Left lung (tissue), 10 donors: ENCODE results near the gene TRIM8. TPM values are rescaled to one million over a fixed set of nuclear protein-coding genes. Genes with fewer than 3 reads are reported as not detected.

ENCODE experiments used
- ATAC-seq: fragments of 200-7000 bp; cut with Tn5 transposase; one replicate; pipeline ENCODE4 v1.9.1; 2020; ENCODE audit warnings: moderate library complexity
- DNase-seq, 4 donors: peaks; one replicate each; pipeline ENCODE4 v3.0.0-alpha.2; 2013 to 2020
- H3K27ac ChIP-seq, 2 donors: fragments of 200-600 bp; sonication (generic) in 1 of 2; one replicate each; pipeline versions ENCODE4 v1.5.0 to v1.8.0; 2020 to 2021
- H3K27me3 ChIP-seq, 2 donors: fragments of 200-600 bp; sonication (generic) in 1 of 2; one replicate each; pipeline versions ENCODE4 v1.5.0 to v1.8.0; 2020 to 2021
- H3K36me3 ChIP-seq, 2 donors: fragments of 200-600 bp; sonication (generic) in 1 of 2; one replicate each; pipeline versions ENCODE4 v1.5.0 to v1.8.0; 2020 to 2021
- H3K4me1 ChIP-seq, 2 donors: fragments of 200-600 bp; one replicate each; pipeline ENCODE4 v1.8.0; 2021
- H3K4me3 ChIP-seq, 2 donors: fragments of 200-600 bp; sonication (generic) in 1 of 2; one replicate each; pipeline versions ENCODE4 v1.5.0 to v1.8.0; 2020 to 2021; ENCODE audit warnings: mild to moderate bottlenecking in 1 of 2
- H3K9me3 ChIP-seq, 2 donors: fragments of 200-600 bp; sonication (generic) in 1 of 2; one replicate each; pipeline versions ENCODE4 v1.5.0 to v1.8.0; 2020 to 2021
- intact Hi-C, 2 donors: fragments of 100-400 bp; cut with DNase I; formaldehyde crosslinking; loops; one replicate each; pipeline versions ENCODE4 v1.11.2 to v1.14.2; 2022
- polyA plus RNA-seq, 6 donors: library from polyadenylated mRNA; unstranded; fragments of 120-200 nt; gene quantifications; one replicate each; pipeline ENCODE4 v1.2.1, GENCODE V29; 2013; ENCODE audit not compliant: insufficient read length in 6 of 6
- total RNA-seq, 2 donors: library from RNA; stranded (reverse); fragmentation: NEBNext Ultra II Directional; extraction: Animal tissue kit (Norgen Biotek cat#: 25700); gene quantifications; one replicate each; pipeline ENCODE4 v1.2.1, GENCODE V29; 2021
- TF ChIP-seq, protein P1 (sequence below), 2 donors: fragments of 200-600 bp; sonication (generic) in 1 of 2; IDR thresholded peaks; one replicate each; pipeline versions ENCODE4 v1.5.0 to v1.8.0; 2021; ENCODE audit warnings: antibody characterized with exemption in 2 of 2
- donor health status: DM: no; HTN: yes; CAD: no.
- donor health status: DM: no; HTN: no; CAD: no.

TRIM8 gene
- total and polyA plus RNA-seq, 8 donors, result 88.9 to 180 (median 112) TPM

- no peaks in the 10 kb centered on the region for H3K9me3 ChIP-seq
- H3K4me1 ChIP-seq, result peaks cover 34 to 63% of the 10 kb centered on the region in 2 donors
- peaks cover 0 to 37% of the 10 kb centered on the region in 2 donors for H3K36me3 ChIP-seq
Measured at GRCh38 chr10:102617041-102617440, 27.2 kb upstream of the TRIM8 start.

DNA sequence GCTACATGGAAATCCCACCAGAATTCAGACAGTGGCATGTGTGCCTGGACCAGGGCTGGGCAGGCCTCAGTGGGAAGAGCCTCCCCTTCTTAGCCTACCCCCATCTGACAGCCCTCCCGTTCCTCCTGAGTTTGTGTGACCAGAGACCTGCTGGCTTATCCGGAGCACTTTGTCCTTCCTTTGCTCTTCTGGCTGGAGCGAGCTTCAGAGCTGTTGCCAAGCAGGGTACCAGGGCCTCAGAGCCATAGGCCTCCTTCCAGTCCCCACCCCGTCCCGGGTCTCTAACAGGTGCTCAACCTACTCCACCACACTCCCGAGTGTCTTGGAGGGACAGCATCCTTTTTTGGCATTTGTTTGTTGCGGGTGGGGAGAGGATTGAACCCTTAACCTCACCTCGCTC, 26.5 kb upstream of the TRIM8 start:
- H3K27me3 ChIP-seq, result no peaks in the 10 kb centered on the region
- DNase-seq (peak in 1 of 4 donors; percentile 17), ATAC-seq (no peak)
- H3K27ac ChIP-seq, result no peak overlapping the region
- no peaks in the 10 kb centered on the region for H3K9me3 ChIP-seq
- peaks cover 0 to 37% of the 10 kb centered on the region in 2 donors for H3K36me3 ChIP-seq
- intact Hi-C loops, result no loop called here
- no peak overlapping the region for H3K4me3 ChIP-seq
- H3K4me1 ChIP-seq, result peaks cover 27 to 65% of the 10 kb centered on the region in 2 donors
- TF ChIP-seq, protein P1, sequence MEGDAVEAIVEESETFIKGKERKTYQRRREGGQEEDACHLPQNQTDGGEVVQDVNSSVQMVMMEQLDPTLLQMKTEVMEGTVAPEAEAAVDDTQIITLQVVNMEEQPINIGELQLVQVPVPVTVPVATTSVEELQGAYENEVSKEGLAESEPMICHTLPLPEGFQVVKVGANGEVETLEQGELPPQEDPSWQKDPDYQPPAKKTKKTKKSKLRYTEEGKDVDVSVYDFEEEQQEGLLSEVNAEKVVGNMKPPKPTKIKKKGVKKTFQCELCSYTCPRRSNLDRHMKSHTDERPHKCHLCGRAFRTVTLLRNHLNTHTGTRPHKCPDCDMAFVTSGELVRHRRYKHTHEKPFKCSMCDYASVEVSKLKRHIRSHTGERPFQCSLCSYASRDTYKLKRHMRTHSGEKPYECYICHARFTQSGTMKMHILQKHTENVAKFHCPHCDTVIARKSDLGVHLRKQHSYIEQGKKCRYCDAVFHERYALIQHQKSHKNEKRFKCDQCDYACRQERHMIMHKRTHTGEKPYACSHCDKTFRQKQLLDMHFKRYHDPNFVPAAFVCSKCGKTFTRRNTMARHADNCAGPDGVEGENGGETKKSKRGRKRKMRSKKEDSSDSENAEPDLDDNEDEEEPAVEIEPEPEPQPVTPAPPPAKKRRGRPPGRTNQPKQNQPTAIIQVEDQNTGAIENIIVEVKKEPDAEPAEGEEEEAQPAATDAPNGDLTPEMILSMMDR (IDR thresholded peaks at IDR 0.05), result no peak

More at GRCh38 chr10:102617041-102617440, 27.2 kb upstream of the TRIM8 start:
- DNase-seq, result peak in 1 of 4 donors; percentile 29
- Histone ChIP-seq H3K27me3 (no peaks in the 10 kb centered on the region), H3K27ac (no peak overlapping the region), H3K4me3 (no peak overlapping the region)
- TF ChIP-seq, protein P1 (IDR thresholded peaks at IDR 0.05), result no peak
- no peak for ATAC-seq
- intact Hi-C loops, result no loop called here

GRCh38 chr10:102619281-102619981, 24.8 kb upstream of the TRIM8 start:
- no peak for ATAC-seq
- peaks cover 26 to 51% of the 10 kb centered on the region in 2 donors for H3K4me1 ChIP-seq
- no peaks in the 10 kb centered on the region for H3K9me3 ChIP-seq
- no peak overlapping the region for H3K4me3 ChIP-seq
- intact Hi-C loops, result no loop called here
- TF ChIP-seq, protein P1 (IDR thresholded peaks at IDR 0.05), result no peak
- H3K36me3 ChIP-seq, result peaks cover 0 to 37% of the 10 kb centered on the region in 2 donors
- peak overlapping the region; percentile 59 to 64 for H3K27ac ChIP-seq
- DNase-seq, result peak in 2 of 4 donors; percentile 25 to 65
- no peaks in the 10 kb centered on the region for H3K27me3 ChIP-seq

DNA sequence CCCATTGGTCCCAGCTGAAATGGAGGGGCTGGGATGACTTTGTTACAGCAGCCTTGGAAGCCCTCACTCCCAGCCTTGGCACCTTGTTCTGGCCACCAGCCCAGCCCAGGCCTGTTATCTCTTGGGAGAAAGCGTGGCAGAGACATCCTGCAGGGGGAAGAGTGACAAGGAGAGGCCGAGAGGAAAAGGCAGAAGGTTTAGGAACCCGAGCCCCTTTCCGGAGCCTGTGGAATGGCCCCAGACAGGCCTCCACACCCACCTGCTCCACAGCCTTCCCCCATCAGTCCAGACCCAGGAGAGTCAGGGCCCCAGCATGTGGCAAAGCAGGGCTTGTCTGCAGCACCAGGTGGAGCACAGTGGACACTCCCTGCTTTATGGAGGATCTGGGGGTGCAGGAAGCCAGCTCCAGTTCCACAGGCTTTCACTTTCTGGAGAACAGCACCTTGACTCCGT, 24.1 kb upstream of the TRIM8 start:
- H3K27ac ChIP-seq, result peak overlapping the region; percentile 59 to 64
- ATAC-seq (no peak), DNase-seq (peak in 3 of 4 donors; percentile 24 to 85 (median 30))
- intact Hi-C loops, result no loop called here
- no peaks in the 10 kb centered on the region for H3K9me3 ChIP-seq
- H3K4me3 ChIP-seq, result no peak overlapping the region
- no peaks in the 10 kb centered on the region for H3K27me3 ChIP-seq
- peaks cover 0 to 35% of the 10 kb centered on the region in 2 donors for H3K36me3 ChIP-seq
- TF ChIP-seq, protein P1 (IDR thresholded peaks at IDR 0.05), result no peak
- H3K4me1 ChIP-seq, result peaks cover 26 to 45% of the 10 kb centered on the region in 2 donors

DNA sequence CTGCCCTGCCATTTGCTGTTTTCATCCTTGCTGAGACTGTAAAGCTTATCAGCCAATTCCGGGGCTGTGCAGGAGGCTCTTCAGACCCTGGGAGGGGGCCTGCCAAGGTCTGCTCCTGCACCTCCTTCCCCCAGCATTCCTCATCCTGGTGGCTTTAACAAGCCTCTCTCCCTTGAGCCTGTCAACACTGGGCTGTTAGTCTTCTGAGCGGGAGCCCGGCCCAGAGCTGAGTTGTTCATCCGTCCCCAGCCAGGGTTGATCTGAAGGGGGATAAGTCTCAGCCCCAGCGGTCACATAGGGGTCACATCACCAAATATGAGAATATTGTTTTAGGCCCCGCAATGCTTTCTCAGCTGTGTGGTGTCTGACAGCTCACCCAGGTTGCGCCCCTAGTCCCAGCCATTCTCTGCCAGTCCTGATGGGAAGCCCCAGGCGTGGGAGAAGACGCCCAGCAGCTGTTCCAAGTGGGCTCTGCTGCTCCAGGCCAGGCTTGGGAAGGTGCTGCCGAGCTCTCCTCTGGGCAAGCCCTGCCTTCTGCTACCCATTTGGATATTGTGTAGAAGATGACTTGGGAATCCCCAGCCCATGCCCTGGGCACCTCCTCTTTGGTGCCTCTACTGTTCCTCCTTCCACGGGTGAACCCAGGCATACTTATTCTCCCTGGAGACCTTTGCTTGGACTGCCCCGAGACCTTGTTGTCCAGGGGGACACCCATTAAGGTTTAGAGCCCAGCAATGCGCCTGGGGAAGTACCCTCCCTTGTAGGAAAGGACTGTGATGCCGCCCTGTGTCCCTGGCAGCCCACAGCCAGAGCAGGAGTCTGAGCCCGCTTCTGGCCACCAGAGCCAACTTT, 23.5 kb upstream of the TRIM8 start:
- ATAC-seq (peak; percentile 10), DNase-seq (peak in 2 of 4 donors; percentile 31 to 57)
- TF ChIP-seq, protein P1 (IDR thresholded peaks at IDR 0.05), result no peak
- H3K4me3 ChIP-seq, result no peak overlapping the region
- peaks cover 26 to 47% of the 10 kb centered on the region in 2 donors for H3K4me1 ChIP-seq
- H3K27ac ChIP-seq, result peak overlapping the region; percentile 64 to 67
- H3K36me3 ChIP-seq, result peaks cover 0 to 28% of the 10 kb centered on the region in 2 donors
- H3K9me3 ChIP-seq, result no peaks in the 10 kb centered on the region
- intact Hi-C loops, result no loop called here
- H3K27me3 ChIP-seq, result no peaks in the 10 kb centered on the region
